HepG2 (cell line): ENCODE results near the gene SDK1. TPM values are rescaled to one million over a fixed set of nuclear protein-coding genes. Genes with fewer than 3 reads are reported as not detected.

Experiments used
- CENPT ChIP-seq: sonication (generic); formaldehyde crosslinking; IDR thresholded peaks from 2 replicates; pipeline ENCODE4 v1.8.0; 2022; ENCODE audit warnings: low read depth, mild to moderate bottlenecking, moderate library complexity, missing genetic modification reagents
- CHCHD3 ChIP-seq: sonication (generic); formaldehyde crosslinking; IDR thresholded peaks from 2 replicates; pipeline ENCODE4 v1.8.0; 2022; ENCODE audit warnings: mild to moderate bottlenecking, missing genetic modification reagents, moderate library complexity
- HHEX ChIP-seq: IDR thresholded peaks from 2 replicates; pipeline ENCODE4 v1.6.1; 2016; ENCODE audit warnings: control low read depth
- HNRNPL ChIP-seq: fragments of 200-400 bp; formaldehyde crosslinking; IDR thresholded peaks from 2 replicates; pipeline ENCODE4 v1.6.1; 2017; ENCODE audit warnings: mild to moderate bottlenecking, low read depth, low read length
- MAZ ChIP-seq, 2 experiments: sonication (generic) in 1 of 2; formaldehyde crosslinking in 1 of 2; IDR thresholded peaks; 2 replicates each; pipeline versions ENCODE4 v1.5.0 to v1.6.1; 2012 to 2020; ENCODE audit warnings: low read depth in 2 of 2, mild to moderate bottlenecking in 2 of 2, borderline replicate concordance in 1 of 2, improper control_type of control experiment in 1 of 2, low read length in 1 of 2, missing genetic modification reagents in 1 of 2, moderate library complexity in 1 of 2
- RFX1 ChIP-seq: fragments of 450-650 bp; IDR thresholded peaks from 2 replicates; pipeline ENCODE4 v1.6.1; 2017
- TAF1 ChIP-seq: sonication (generic); formaldehyde crosslinking; IDR thresholded peaks from 2 replicates; pipeline ENCODE4 v1.4.0; 2020; ENCODE audit warnings: missing genetic modification reagents
- U2AF2 ChIP-seq: fragments of 200-400 bp; formaldehyde crosslinking; IDR thresholded peaks from 2 replicates; pipeline ENCODE4 v1.6.1; 2017; ENCODE audit warnings: low read depth, mild to moderate bottlenecking, low read length
- WIZ ChIP-seq: sonication (generic); formaldehyde crosslinking; IDR thresholded peaks from 2 replicates; pipeline ENCODE4 v1.5.1; 2020; ENCODE audit warnings: mild to moderate bottlenecking, missing genetic modification reagents
- ZFP37 ChIP-seq: sonication (generic); formaldehyde crosslinking; IDR thresholded peaks from 2 replicates; pipeline ENCODE4 v1.4.0; 2020; ENCODE audit warnings: missing genetic modification reagents, borderline replicate concordance
- ZFX ChIP-seq: sonication (generic); formaldehyde crosslinking; IDR thresholded peaks from 2 replicates; pipeline ENCODE4 v1.4.0; 2020; ENCODE audit warnings: mild to moderate bottlenecking, low read depth, missing genetic modification reagents, moderate library complexity
- ZNF354B ChIP-seq: sonication (generic); formaldehyde crosslinking; IDR thresholded peaks from 2 replicates; pipeline ENCODE4 v1.8.0; 2022; ENCODE audit warnings: mild to moderate bottlenecking, missing genetic modification reagents
- ZNF496 ChIP-seq: sonication (generic); formaldehyde crosslinking; IDR thresholded peaks from 2 replicates; pipeline ENCODE4 v1.8.1; 2023; ENCODE audit warnings: mild to moderate bottlenecking, moderate library complexity, missing genetic modification reagents; ENCODE audit not compliant: insufficient replicate concordance
- ZNF556 ChIP-seq: sonication (generic); formaldehyde crosslinking; IDR thresholded peaks from 2 replicates; pipeline ENCODE4 v1.4.0; 2020; ENCODE audit warnings: mild to moderate bottlenecking, missing genetic modification reagents, borderline replicate concordance
- ZNF605 ChIP-seq: sonication (generic); formaldehyde crosslinking; IDR thresholded peaks from 2 replicates; pipeline ENCODE4 v1.8.0; 2022; ENCODE audit warnings: mild to moderate bottlenecking, missing genetic modification reagents
- ZNF720 ChIP-seq: sonication (generic); formaldehyde crosslinking; IDR thresholded peaks from 2 replicates; pipeline ENCODE4 v1.4.0; 2020; ENCODE audit warnings: missing genetic modification reagents
- ZNF792 ChIP-seq: IDR thresholded peaks from 2 replicates; pipeline ENCODE4 v1.6.1; 2016
- polyA plus RNA-seq, 8 experiments: library from polyadenylated mRNA; depleted of rRNA in 3 of 8; stranded (reverse) in 7 of 8; unstranded in 1 of 8; fragments of >200 nt; fragmentation: Illumina TruSeq in 4 of 8; extraction: Trizol in 4 of 8; gene quantifications; 2 replicates each; pipeline versions ENCODE4 v1.2.1 to v1.2.3, GENCODE V29; 2011 to 2016; ENCODE audit warnings: low read depth in 4 of 8, missing spikeins in 1 of 8, mixed read lengths in 1 of 8; ENCODE audit not compliant: insufficient read depth in 1 of 8
- total RNA-seq, 5 experiments: library from RNA; depleted of rRNA; stranded (reverse); fragments of >200 nt; fragmentation: Illumina TruSeq; extraction: Trizol; gene quantifications; 2 replicates each; pipeline ENCODE4 v1.2.3, GENCODE V29; 2016; ENCODE audit warnings: low read depth in 1 of 5
- TF ChIP-seq, protein P1 (sequence below): sonication (generic); formaldehyde crosslinking; IDR thresholded peaks from 2 replicates; pipeline ENCODE4 v1.4.0; 2020; ENCODE audit warnings: missing genetic modification reagents
- TF ChIP-seq, protein P2 (sequence below): IDR thresholded peaks from 2 replicates; pipeline ENCODE4 v1.6.1; 2016; ENCODE audit warnings: low read depth, control low read depth
- TF ChIP-seq, protein P3 (sequence below): sonication (generic); formaldehyde crosslinking; IDR thresholded peaks from 2 replicates; pipeline ENCODE4 v1.8.1; 2023; ENCODE audit warnings: missing genetic modification reagents, inconsistent platforms, borderline replicate concordance
- TF ChIP-seq, protein P4 (sequence below): sonication (generic); formaldehyde crosslinking; IDR thresholded peaks from 2 replicates; pipeline ENCODE4 v1.4.0; 2020; ENCODE audit warnings: mild to moderate bottlenecking, missing genetic modification reagents
- TF ChIP-seq, protein P5 (sequence below): sonication (generic); formaldehyde crosslinking; IDR thresholded peaks from 2 replicates; pipeline ENCODE4 v1.5.0; 2020; ENCODE audit warnings: missing genetic modification reagents
- TF ChIP-seq, protein P6 (sequence below): sonication (generic); formaldehyde crosslinking; conservative IDR thresholded peaks from 2 replicates; pipeline ENCODE4 v1.4.0; 2020; ENCODE audit warnings: missing genetic modification reagents

SDK1 gene
- total and polyA plus RNA-seq, 2 of the 13 experiments (the other 11 are each of a cell fraction or from before 2014, with no cell fraction given), result 0.35 to 2.4 TPM

DNA sequence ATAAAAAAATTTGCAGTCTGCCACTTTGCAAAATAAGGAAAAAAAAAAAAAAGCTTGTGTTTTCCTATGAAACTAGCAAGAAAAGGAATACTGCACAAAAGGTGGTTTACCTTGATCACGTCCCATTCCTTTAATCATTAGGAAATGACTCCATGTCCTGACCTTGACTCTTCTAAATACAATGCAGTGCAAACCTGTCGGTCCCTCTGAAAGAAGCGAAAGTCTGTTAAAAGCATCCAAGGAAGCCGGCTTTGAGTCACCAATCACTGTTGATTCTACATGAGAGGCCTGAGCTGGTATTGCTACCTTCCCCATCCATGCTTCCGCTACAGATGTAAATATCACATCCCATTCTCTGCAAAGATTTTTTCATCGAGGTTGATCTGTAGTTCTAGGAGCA is 652.1 kb downstream of the SDK1 start (continued):
- TF ChIP-seq, protein P1, sequence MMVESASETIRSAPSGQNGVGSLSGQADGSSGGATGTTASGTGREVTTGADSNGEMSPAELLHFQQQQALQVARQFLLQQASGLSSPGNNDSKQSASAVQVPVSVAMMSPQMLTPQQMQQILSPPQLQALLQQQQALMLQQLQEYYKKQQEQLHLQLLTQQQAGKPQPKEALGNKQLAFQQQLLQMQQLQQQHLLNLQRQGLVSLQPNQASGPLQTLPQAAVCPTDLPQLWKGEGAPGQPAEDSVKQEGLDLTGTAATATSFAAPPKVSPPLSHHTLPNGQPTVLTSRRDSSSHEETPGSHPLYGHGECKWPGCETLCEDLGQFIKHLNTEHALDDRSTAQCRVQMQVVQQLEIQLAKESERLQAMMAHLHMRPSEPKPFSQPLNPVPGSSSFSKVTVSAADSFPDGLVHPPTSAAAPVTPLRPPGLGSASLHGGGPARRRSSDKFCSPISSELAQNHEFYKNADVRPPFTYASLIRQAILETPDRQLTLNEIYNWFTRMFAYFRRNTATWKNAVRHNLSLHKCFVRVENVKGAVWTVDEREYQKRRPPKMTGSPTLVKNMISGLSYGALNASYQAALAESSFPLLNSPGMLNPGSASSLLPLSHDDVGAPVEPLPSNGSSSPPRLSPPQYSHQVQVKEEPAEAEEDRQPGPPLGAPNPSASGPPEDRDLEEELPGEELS (CRISPR knock-in tag), result peak; percentile 44; the same call in 1 of the 2 replicates
- TF ChIP-seq ZNF720 (CRISPR knock-in tag), result no peak
- TF ChIP-seq TAF1 (CRISPR knock-in tag), result no peak
- no peak for TF ChIP-seq HHEX (CRISPR knock-in tag)
- TF ChIP-seq, protein P2, sequence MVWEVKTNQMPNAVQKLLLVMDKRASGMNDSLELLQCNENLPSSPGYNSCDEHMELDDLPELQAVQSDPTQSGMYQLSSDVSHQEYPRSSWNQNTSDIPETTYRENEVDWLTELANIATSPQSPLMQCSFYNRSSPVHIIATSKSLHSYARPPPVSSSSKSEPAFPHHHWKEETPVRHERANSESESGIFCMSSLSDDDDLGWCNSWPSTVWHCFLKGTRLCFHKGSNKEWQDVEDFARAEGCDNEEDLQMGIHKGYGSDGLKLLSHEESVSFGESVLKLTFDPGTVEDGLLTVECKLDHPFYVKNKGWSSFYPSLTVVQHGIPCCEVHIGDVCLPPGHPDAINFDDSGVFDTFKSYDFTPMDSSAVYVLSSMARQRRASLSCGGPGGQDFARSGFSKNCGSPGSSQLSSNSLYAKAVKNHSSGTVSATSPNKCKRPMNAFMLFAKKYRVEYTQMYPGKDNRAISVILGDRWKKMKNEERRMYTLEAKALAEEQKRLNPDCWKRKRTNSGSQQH (CRISPR knock-in tag), result no peak
- TF ChIP-seq U2AF2, result no peak
- no peak for TF ChIP-seq ZFX (CRISPR knock-in tag)
- TF ChIP-seq, protein P3, sequence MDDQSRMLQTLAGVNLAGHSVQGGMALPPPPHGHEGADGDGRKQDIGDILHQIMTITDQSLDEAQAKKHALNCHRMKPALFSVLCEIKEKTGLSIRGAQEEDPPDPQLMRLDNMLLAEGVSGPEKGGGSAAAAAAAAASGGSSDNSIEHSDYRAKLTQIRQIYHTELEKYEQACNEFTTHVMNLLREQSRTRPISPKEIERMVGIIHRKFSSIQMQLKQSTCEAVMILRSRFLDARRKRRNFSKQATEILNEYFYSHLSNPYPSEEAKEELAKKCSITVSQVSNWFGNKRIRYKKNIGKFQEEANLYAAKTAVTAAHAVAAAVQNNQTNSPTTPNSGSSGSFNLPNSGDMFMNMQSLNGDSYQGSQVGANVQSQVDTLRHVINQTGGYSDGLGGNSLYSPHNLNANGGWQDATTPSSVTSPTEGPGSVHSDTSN (CRISPR knock-in tag), result no peak
- TF ChIP-seq, protein P4, sequence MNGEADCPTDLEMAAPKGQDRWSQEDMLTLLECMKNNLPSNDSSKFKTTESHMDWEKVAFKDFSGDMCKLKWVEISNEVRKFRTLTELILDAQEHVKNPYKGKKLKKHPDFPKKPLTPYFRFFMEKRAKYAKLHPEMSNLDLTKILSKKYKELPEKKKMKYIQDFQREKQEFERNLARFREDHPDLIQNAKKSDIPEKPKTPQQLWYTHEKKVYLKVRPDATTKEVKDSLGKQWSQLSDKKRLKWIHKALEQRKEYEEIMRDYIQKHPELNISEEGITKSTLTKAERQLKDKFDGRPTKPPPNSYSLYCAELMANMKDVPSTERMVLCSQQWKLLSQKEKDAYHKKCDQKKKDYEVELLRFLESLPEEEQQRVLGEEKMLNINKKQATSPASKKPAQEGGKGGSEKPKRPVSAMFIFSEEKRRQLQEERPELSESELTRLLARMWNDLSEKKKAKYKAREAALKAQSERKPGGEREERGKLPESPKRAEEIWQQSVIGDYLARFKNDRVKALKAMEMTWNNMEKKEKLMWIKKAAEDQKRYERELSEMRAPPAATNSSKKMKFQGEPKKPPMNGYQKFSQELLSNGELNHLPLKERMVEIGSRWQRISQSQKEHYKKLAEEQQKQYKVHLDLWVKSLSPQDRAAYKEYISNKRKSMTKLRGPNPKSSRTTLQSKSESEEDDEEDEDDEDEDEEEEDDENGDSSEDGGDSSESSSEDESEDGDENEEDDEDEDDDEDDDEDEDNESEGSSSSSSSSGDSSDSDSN (CRISPR knock-in tag), result no peak
- no peak for TF ChIP-seq ZFP37
- TF ChIP-seq, protein P5, sequence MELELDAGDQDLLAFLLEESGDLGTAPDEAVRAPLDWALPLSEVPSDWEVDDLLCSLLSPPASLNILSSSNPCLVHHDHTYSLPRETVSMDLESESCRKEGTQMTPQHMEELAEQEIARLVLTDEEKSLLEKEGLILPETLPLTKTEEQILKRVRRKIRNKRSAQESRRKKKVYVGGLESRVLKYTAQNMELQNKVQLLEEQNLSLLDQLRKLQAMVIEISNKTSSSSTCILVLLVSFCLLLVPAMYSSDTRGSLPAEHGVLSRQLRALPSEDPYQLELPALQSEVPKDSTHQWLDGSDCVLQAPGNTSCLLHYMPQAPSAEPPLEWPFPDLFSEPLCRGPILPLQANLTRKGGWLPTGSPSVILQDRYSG (CRISPR knock-in tag), result no peak
- no peak for TF ChIP-seq ZNF496
- TF ChIP-seq HNRNPL, result no peak
- no peak for TF ChIP-seq CENPT (CRISPR knock-in tag)
- no peak for TF ChIP-seq ZNF605 (CRISPR knock-in tag)
- TF ChIP-seq, protein P6, sequence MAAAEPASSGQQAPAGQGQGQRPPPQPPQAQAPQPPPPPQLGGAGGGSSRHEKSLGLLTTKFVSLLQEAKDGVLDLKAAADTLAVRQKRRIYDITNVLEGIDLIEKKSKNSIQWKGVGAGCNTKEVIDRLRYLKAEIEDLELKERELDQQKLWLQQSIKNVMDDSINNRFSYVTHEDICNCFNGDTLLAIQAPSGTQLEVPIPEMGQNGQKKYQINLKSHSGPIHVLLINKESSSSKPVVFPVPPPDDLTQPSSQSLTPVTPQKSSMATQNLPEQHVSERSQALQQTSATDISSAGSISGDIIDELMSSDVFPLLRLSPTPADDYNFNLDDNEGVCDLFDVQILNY, result no peak
- no peak for TF ChIP-seq ZNF354B (CRISPR knock-in tag)
- TF ChIP-seq ZNF792 (CRISPR knock-in tag), result no peak
- no peak for TF ChIP-seq WIZ (CRISPR knock-in tag)
- TF ChIP-seq CHCHD3 (CRISPR knock-in tag), result no peak
- no peak for TF ChIP-seq RFX1
- no peak for TF ChIP-seq MAZ (IDR thresholded peaks at IDR 0.05; ENCODE audit: borderline replicate concordance, low read depth, low read length)
- no peak for TF ChIP-seq MAZ (CRISPR knock-in tag; IDR thresholded peaks at IDR 0.05; ENCODE audit: low read depth)
- TF ChIP-seq ZNF556, result no peak
